ENCODE results near the gene ZNF853.

GRCh38 chr7:6579446-6579845 is 36.0 kb upstream of the ZNF853 start:
- TF ChIP-seq CTCF (IDR thresholded peaks at IDR 0.05; ENCODE audit: insufficient read depth, low read length) (peak; percentile 25), GABPA (IDR thresholded peaks at IDR 0.05; ENCODE audit: low read depth) (no peak)
